NCI-H1930 (cell line): ENCODE measurements around the gene TBC1D3B.
"Not testable (repeated sequence)": the region's sequence is repeated elsewhere in the genome, so short reads cannot be mapped to it uniquely, and the experiment has no call there.

ENCODE experiments used
- DNase-seq, 2 experiments: peaks; one replicate each; lab custom pipeline; 2025; lab: John Stamatoyannopoulos, UW

TBC1D3B gene

DNA sequence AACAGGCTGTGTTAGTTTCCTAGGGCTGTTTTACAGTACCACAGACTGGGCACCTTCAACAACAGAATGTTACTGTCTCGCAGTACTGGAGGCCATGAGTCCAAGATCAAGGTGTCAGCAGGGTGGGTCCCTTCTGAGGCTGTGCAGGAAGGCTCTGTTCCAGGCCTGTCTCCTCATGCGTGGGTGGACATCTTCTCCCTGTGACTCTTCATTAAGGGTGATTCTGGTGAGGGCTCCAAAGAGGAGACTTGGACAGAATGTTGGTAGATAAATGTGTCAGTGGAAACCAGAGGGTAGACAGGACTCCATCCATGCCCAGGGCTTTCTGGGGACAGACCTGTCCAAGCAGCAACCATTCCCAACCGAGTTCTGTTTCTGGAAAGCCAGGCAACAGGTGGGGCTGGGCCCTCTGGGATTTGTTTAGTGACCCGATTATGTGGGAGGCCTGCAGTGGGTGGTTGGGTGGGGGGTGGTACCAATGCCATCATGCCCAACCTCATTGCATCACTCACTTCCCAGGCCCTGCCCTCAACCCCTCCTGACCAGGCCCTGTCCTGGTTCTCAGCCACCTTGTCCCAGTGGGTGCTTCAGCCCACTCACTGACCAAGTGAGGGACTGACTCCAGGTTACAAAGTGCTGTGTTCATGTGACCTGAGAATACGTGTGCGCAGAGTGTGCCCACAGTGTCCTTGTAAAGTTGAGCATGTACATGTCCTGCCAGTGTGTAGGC, 5.2 kb upstream of the TBC1D3B start:
- not testable (repeated sequence) for DNase-seq

DNA sequence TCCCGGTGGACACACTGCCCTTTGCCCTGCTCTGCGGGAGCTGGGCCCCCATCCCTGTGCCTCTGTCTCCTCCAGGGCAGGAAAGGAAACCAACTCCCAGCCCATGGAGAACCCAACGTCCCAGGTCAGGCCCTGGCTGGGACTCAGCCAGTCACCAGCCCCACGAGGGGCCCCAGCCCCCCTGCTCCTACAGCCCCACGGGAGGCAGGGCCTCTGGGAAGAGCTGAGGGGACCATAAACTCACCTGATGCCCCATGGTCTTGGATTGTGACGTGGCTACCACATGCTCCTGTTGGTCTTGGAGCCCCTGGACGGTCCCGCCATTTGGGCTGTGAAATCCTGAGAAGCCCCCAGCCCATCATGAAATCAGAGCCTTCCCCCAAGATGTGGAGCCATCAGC, 7.6 kb downstream of the TBC1D3B start:
- DNase-seq: not testable (repeated sequence)

DNA sequence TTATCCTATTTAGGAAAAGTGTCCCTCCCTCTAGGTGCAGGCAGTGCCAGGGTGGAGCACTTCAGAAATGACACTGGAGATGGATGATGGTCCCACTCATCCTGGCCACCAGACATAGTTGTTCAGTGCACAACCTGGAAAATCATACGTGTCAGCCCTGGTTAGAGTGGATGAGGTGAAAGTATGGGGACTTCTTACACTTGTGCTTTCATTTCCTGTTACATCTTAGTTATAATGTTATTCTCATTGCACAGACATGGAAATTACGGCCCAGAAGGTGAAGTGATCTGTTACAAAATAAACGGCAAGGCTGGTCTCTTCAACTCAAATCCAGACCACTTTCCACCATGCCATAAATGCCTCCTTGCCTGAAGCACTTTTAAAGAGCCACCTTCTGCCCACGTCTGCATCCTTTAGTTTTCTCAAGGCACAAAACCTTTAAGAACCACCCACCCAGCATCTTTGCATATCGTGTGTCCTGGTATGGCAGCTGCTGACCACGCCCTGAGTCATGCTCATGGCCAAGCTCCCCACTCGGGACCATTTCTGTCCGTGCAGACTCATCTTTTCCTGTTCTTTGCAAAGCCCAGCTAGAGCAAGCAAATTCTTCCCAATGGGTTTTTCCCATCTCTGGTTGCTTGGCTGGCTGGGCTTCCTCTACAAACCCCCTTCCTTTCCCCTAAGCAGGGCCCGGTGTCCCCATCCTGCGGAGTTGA, 22.4 kb downstream of the TBC1D3B start:
- no peak for DNase-seq

DNA sequence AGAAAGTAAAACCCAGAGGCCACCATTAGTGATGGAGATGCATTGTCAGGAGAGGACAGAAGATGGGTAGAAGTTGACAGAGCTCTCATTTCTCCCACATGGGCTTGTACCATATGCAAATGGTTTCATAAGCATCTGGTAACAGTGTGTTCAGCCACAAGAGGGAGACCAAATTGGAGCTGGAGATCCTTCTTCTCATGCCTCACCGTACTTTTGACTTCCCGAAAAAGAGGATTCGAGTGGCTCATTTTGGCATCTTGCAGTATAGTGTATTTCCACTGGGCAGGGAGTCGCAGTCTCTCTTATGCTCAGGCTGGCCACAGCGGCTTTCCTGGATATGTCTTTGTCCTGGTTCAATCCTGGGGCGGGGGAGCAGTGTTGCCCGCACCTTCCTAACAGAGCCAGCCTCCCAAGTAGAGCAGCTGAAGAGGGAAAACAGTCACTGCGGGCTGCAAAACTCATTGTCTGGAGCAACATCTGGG, 23.8 kb downstream of the TBC1D3B start:
- peak in 1 of 2 experiments; percentile 46 for DNase-seq

DNA sequence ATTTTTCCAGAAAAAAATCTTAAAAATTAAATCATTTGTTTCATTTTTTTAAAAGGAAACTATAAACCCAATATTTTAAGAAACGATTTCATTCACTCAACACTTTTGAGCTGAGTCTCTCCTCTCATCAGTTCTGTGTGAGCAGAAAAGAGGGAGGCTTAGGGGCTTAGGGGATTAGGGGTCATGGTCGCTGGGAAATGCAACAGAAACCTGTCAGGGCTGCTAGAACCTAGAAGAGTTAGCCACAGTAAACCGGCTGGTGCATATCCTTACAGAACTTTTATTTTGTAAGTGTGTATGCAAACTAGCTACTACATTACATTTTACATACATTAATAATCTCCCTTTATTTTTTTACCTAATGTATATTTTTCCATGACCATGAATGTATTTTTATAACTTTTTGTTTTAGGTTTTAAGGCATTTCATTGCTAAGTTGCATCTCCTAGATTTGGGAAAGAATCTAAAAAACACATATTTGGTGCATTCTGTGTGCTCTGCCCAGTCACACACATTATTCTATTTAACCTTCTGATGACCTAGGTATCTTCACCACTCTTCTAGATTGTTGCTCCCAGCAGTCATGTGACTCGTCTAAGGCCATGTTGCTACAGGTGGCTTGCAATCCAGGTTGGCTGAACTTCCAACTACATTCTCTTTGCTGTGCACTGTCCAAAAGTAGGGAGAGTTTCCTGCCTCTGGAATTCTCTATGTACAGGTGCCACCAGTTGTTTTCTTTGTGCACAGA, 24.4 kb downstream of the TBC1D3B start:
- no peak for DNase-seq

DNA sequence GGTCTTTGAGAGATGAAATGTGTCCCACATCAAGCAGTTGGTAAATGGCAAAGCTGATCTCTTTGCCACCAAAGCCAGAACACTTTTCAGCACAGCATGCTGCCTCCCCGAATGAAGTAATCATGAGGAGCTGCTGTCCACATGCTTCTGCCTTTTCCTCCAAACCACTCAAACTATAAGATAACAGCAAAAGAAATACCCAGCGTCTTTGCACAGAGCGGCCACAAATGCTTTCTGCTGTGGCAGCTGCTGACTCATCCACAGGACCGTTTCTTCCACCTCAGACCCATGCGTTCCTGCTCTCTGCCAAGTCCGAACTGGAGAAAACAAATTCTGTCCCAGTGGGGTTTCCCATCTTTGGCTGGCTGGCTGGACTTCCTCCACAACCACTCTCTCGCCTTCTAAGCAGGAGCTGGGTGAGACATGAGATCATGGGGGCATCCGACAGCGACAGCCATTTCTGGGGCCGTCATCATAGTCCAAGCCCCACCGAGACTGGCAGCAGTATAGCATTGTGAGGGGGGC, 27.1 kb downstream of the TBC1D3B start:
- DNase-seq: no peak

DNA sequence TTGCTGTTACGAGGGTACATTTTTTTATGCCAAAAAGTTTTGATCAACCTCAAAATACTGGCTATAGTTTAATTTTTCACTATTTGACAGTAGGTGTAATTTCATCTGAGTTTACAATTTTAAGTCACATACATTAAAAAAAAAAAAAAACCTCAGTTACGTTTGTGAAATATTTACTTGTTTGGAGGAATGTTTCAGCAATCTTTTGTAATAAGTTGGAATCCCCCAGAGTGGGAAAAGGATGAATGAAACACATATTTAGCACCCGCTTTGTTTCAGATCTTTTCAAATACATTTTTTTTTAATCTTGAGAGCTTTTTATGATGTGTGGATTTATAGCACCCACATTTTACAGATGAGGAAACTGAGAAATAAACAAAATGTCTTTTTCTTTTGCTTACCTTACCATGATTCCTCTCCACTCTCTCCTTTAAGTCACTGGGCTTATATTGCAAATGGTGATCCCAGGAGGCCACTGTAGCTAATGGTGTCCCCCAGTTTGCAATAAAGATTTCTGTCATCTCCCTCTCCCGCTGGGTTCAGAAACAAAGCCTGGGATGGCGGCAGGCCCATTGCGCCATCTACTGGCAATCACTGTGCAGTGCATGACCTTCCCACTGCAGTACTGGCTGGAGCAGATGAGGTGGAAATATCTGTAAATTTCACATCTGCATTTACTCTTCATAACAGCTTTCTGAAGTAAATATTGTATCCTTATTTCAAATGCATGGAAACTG, 27.7 kb downstream of the TBC1D3B start:
- DNase-seq: peak; percentile 28 to 70

DNA sequence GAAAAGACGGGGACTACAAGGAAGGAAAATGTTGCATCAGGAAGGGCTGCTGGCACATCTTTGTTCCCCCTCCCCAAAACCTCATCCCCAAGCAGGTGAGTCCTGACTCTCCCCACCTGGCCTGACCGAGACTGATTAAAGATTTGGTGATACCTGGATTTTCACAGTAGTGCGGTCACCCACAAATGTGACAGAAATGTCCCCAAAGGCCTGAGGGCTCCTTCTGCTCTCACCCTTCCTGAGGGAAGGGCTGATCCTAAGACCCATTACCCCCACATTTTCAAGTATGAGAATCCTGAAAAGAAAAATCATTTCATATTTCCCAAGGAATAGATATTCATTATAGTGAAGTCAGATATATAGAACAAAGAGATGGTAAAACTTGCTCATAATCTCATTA, 28.8 kb downstream of the TBC1D3B start:
- DNase-seq: no peak

DNA sequence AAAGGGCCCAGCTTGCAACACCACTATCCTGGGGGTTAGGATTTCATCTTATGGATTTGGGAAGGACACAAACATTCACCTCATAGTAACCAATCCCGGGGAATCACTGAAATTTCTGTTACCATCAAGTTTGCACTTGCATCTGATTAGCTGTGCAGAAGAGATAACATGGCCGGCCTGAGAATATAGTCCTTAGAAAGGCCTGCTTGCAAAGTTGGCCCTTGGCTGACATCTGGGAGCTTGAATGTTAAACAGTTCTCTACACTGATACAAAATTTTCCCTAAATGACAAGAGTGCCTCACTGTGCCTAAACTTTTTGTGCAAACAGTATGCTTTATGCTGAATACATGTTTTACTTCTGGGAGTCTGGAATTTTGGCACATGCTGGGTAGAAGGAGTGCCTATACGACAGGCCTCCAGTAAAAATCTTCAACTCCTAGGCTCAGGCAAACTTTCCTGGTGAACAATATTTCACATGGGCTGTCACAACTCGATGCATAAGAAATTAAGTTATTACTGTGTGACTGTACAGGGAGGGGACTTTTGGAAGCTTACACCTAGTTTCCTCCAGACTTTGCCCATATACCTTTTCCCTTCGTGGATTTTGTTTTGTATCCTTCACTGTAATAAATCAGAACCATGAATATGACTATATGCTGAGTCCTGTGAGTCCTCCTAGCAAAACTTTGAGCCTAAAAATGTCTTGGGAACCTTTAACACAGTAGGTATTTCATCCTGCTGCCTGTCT, 31.3 kb downstream of the TBC1D3B start:
- DNase-seq: no peak

DNA sequence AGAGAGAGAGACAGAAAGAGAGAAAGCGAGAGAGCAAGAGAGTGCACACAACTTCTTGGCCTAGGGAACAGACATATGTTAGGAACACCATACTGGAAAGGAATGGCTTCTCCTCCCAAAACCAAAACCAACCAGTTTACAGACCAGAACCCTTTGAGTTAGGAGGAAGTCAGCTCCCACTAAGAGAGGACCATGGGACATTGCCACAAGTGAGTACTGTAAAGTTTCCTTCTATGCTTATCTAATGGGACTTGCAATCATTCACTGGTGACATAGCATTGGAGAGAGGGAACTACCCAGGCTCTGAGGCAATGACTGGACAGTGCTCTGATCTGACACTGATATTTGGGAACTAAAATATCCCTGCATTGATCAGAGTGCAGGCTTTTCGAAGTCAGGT, 32.4 kb downstream of the TBC1D3B start:
- DNase-seq: no peak

DNA sequence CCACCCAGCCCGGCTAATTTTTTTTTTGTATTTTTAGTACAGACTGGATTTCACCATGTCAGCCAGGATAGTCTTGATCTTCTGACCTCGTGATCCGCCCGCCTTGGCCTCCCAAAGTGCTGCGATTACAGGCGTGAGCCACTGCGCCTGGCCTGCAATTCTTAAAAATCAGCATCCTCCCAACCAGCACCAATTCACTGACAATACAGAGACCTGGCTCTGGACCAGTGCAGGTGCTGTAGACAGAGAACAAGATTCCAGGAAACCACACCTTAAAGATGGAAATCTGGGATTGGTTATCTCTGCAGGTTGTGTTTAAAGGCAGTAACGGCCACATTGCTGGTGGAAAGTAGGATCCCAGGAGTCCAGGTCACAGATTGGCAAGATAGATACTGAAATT, 33.6 kb downstream of the TBC1D3B start:
- DNase-seq: no peak

DNA sequence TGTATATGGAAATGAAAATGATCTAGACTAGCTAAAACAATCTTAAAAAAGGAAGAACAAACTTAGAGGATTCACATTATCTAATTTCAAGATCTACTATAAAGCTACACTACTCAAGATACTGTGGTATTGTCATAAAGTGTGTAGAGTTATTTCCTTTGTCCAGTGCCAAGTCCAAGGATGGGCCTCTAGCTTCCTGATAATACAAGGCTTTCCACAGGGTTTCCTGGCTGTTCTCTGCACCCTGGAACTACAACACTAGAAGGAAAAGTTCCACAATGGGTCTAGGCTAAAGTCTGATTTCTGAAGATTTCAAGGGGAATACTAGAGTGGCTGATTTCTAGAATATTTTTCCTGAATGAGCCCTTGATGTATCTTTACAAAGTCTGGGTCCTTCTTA, 34.2 kb downstream of the TBC1D3B start:
- no peak for DNase-seq

DNA sequence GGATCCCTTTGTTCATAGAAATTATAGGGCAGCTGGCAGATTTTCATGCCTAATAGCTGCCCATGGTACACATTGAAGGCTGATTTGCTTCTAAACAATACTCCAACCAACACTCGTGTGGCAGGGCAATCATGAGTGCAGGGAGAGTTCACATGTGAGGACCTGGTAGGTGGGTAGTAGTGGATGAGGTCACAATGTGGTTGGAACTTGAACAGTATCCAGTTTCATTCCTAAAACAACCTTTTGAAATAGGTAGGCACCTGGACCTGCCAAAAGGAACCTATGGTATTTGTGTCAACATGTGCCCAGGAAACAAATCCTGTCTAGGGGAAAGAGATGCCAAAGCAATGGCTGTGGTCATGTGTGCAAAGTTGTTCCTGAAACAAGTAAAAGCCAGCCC, 40.0 kb downstream of the TBC1D3B start:
- DNase-seq: no peak

DNA sequence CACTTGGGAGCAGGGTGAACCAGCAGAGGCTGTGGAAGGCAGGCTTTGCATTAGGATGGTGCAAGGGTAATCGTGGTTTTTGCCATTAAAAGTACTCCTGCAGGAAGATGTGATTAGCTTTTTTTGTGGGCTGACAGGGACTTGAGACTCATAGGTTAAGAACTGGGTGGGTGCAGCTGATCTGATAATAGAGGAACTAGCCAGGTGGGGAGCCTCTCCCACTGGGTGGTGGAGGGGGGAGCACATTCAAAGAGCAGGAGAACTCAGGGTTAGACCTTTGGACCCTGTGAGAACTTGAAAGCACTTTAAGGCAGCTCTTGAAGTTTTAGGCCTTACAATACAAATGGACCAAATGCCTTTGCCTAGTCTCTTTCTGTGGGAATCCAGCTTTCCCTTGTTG, 40.4 kb downstream of the TBC1D3B start:
- no peak for DNase-seq

DNA sequence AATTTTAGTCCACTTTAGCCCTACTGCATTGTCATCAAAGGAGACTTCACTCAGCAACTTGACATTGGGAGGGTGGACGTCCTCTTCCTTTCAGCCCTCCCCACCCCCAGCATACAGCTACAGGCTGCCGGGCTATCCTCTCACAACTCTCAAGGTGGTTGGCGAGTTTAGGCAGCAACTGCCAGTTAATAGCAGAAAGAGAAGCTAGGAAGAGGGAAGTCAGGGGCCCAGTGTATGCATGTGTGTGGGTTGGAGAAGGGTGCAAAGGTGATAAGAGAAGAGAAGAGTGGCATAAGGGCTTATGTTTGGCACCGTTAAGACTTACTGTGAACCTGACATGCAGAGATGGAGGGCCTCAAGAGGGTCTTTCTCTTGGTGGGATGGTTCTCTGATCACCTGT, 41.0 kb downstream of the TBC1D3B start:
- DNase-seq: no peak

DNA sequence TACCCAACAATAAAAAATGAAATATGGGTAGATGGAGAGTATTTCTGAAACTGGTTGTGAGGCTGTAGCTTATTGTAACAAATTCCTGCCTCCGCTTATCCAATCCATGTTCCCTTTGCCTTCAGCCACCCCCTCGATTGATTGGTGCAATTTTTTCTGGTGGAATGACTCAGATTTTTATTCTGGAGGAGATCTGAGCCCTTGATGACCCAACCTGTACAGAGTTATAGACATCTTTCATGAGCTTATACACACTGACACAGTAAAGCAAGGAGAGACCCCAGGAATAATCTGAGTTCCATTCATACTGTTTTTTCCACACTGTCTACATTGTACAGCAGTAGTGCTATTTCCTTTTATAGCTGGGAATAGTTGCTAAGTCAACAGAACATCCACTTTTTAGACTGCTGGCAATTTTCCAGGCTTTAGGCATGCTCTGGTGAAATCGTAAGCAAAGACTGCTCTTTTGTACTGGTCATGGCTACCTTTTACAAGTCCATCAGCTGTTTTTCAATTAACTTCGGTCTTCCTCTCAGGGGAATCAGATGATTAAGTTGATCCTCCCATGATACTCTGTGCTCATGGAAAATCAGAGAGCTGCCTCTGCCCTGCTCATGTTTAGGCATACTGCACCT, 42.7 kb downstream of the TBC1D3B start:
- DNase-seq: no peak

DNA sequence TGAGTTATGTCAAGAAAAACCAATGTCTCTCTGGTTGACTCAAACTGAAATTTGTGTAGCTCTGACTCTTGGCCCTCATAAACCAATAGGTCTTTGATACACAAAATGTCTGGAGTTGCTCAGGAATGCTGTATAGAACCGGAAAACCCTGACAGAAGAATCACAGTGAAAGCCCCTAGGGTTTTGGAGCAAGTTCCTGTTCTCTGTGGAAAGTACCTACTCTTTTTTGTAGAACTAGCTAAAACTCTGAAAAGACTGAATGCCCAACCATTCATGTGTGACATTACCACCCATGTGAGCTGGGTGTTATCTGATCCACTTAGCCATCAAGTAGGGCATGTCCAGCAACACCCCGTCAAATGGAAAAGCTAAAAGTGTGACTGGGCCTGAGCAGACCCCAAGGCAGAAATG, 44.0 kb downstream of the TBC1D3B start:
- DNase-seq: no peak

DNA sequence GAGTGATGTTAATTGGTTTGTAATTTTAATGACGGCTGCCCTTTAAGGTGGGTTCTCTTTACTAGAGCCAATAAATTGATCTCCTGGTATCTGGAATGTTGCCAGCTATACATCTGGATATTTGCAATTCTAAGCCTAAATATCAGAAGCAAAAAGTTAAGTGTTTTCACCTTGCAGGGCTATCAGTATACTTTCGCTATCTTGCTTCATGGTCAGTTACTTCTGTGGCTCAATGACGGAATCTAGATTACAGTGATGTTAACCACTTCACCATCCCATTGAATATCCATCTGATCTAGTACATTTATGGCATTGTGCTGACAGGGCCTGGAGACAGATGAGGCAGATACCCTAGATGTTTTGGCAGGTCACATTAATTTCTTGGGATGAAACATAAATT, 44.5 kb downstream of the TBC1D3B start:
- no peak for DNase-seq

DNA sequence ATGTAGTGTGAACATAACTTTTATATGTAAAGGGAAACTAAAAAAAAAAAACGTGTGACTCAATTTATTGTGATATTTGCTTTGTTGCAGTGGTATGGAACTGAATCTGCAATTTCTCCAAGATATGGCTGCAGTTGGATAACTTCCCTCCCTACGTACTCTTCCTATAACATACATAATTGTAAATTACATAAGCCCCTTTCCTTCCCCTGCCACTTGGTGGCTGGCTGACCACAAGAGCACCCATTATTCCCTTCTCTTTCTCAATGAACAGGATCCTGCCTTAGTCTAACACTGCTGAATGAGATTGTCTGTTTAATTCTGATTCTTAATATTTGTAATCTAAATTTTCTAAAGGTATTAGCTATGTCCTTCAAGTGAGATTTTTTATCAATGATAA, 45.0 kb downstream of the TBC1D3B start:
- no peak for DNase-seq

DNA sequence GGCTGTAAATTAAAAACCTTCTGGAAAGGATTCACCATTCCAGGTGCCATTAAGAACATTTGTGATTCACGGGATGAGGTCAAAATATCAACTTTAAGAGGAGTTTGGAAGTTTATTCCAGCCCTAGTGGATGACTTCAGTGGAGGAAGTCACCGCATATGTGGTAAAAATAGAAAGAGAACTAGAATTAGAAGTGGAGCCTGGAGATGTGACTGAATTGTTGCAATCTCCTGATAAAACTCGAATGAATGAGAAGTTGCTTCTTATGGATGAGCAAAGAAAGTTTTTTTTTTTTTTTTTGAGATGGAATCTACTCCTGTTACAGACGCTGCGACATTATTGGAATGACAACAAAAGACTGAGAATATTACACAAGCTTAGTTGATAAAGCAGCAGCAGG, 46.1 kb downstream of the TBC1D3B start:
- DNase-seq: no peak

DNA sequence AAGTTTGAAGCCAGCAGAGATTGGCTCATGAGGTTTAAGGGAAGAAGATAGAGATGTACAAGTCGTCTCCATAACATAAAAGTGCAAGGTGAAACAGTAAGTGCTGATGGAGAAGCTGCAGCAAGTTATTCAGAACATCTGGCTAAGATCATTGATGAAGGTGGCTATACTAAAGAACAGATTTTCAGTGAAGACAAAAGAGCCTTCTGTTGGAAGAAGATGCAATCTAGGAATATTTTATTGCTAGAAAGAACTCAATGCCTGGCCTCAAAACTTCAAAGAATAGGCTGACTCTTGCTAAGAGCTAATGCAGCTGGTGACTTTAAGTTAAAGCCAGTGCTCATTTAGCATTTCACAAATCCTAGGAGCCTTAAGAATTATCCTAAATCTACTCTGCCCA, 46.8 kb downstream of the TBC1D3B start:
- DNase-seq: no peak
